ENCODE measurements around the gene CENPW. TPM values are rescaled to one million over a fixed set of nuclear protein-coding genes. Genes with fewer than 3 reads are reported as not detected.

The CENPW gene
- total RNA-seq, 1 experiment from 2014 or later: 90.4 TPM

DNA sequence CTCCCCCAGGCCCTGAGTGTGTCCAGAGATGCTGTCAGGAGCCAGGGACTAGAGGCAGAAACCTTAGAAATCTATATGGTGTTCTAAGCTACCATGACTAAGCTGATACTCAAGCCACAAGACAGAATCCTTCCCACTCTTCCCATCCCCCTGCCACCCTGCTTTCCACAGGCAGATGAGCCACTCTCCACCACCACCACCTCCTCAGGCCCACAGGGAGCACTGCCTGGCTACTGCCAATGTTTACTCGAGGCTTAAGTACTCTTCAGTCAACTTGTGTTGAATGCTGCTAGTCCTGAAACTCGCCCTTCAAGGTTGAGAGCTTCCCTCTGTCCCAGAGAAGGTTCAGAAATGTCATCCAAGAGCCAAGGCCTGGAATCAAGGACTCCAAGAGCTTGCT lies 56.2 kb downstream of the CENPW start:
- Mint-ChIP-seq H3K27me3 (ENCODE audit: low read depth) (no peaks in the 10 kb centered on the region), H3K36me3 (no peaks in the 10 kb centered on the region), H3K4me1 (no peaks in the 10 kb centered on the region), H3K27ac (peak overlapping the region; percentile 21; the same call in 1 of the 2 replicates), H3K4me3 (no peak overlapping the region), H3K9me3 (no peaks in the 10 kb centered on the region)
- ATAC-seq (no peak), DNase-seq (ENCODE audit: low spot score) (no peak)
- ChIA-PET CTCF (no interaction called here), POLR2A (no interaction called here)
- TF ChIP-seq, protein P1, sequence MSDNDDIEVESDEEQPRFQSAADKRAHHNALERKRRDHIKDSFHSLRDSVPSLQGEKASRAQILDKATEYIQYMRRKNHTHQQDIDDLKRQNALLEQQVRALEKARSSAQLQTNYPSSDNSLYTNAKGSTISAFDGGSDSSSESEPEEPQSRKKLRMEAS (CRISPR knock-in tag; IDR thresholded peaks at IDR 0.05): no peak
- TF ChIP-seq RELA (CRISPR knock-in tag; IDR thresholded peaks at IDR 0.05; ENCODE audit: borderline replicate concordance): no peak
- TF ChIP-seq IRF2 (CRISPR knock-in tag; IDR thresholded peaks at IDR 0.05; ENCODE audit: borderline replicate concordance, low read depth): no peak
- no peak for TF ChIP-seq PRRX2 (CRISPR knock-in tag; IDR thresholded peaks at IDR 0.05)
- TF ChIP-seq TCF7 (CRISPR knock-in tag; IDR thresholded peaks at IDR 0.05; ENCODE audit: low read depth): no peak
- no peak for TF ChIP-seq ZNF317 (CRISPR knock-in tag; IDR thresholded peaks at IDR 0.05; ENCODE audit: borderline replicate concordance, low read depth)
- TF ChIP-seq ZBTB21 (CRISPR knock-in tag; IDR thresholded peaks at IDR 0.05; ENCODE audit: borderline replicate concordance): no peak
- no peak for TF ChIP-seq ETV6 (CRISPR knock-in tag; IDR thresholded peaks at IDR 0.05)
- TF ChIP-seq SMAD4 (CRISPR knock-in tag; IDR thresholded peaks at IDR 0.05): no peak
- TF ChIP-seq NR3C1 (CRISPR knock-in tag; conservative IDR thresholded peaks at IDR 0.05; ENCODE audit: low read depth): no peak
- TF ChIP-seq, protein P2, sequence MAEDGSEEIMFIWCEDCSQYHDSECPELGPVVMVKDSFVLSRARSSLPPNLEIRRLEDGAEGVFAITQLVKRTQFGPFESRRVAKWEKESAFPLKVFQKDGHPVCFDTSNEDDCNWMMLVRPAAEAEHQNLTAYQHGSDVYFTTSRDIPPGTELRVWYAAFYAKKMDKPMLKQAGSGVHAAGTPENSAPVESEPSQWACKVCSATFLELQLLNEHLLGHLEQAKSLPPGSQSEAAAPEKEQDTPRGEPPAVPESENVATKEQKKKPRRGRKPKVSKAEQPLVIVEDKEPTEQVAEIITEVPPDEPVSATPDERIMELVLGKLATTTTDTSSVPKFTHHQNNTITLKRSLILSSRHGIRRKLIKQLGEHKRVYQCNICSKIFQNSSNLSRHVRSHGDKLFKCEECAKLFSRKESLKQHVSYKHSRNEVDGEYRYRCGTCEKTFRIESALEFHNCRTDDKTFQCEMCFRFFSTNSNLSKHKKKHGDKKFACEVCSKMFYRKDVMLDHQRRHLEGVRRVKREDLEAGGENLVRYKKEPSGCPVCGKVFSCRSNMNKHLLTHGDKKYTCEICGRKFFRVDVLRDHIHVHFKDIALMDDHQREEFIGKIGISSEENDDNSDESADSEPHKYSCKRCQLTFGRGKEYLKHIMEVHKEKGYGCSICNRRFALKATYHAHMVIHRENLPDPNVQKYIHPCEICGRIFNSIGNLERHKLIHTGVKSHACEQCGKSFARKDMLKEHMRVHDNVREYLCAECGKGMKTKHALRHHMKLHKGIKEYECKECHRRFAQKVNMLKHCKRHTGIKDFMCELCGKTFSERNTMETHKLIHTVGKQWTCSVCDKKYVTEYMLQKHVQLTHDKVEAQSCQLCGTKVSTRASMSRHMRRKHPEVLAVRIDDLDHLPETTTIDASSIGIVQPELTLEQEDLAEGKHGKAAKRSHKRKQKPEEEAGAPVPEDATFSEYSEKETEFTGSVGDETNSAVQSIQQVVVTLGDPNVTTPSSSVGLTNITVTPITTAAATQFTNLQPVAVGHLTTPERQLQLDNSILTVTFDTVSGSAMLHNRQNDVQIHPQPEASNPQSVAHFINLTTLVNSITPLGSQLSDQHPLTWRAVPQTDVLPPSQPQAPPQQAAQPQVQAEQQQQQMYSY (CRISPR knock-in tag; IDR thresholded peaks at IDR 0.05): no peak
- TF ChIP-seq, protein P3, sequence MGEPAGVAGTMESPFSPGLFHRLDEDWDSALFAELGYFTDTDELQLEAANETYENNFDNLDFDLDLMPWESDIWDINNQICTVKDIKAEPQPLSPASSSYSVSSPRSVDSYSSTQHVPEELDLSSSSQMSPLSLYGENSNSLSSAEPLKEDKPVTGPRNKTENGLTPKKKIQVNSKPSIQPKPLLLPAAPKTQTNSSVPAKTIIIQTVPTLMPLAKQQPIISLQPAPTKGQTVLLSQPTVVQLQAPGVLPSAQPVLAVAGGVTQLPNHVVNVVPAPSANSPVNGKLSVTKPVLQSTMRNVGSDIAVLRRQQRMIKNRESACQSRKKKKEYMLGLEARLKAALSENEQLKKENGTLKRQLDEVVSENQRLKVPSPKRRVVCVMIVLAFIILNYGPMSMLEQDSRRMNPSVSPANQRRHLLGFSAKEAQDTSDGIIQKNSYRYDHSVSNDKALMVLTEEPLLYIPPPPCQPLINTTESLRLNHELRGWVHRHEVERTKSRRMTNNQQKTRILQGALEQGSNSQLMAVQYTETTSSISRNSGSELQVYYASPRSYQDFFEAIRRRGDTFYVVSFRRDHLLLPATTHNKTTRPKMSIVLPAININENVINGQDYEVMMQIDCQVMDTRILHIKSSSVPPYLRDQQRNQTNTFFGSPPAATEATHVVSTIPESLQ (CRISPR knock-in tag; IDR thresholded peaks at IDR 0.05): no peak
- TF ChIP-seq, protein P4, sequence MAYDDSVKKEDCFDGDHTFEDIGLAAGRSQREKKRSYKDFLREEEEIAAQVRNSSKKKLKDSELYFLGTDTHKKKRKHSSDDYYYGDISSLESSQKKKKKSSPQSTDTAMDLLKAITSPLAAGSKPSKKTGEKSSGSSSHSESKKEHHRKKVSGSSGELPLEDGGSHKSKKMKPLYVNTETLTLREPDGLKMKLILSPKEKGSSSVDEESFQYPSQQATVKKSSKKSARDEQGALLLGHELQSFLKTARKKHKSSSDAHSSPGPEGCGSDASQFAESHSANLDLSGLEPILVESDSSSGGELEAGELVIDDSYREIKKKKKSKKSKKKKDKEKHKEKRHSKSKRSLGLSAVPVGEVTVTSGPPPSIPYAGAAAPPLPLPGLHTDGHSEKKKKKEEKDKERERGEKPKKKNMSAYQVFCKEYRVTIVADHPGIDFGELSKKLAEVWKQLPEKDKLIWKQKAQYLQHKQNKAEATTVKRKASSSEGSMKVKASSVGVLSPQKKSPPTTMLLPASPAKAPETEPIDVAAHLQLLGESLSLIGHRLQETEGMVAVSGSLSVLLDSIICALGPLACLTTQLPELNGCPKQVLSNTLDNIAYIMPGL (CRISPR knock-in tag; IDR thresholded peaks at IDR 0.05): no peak
- no peak for TF ChIP-seq NFATC4 (CRISPR knock-in tag; IDR thresholded peaks at IDR 0.05)
- TF ChIP-seq CREM (CRISPR knock-in tag; IDR thresholded peaks at IDR 0.05): no peak
- TF ChIP-seq, protein P5, sequence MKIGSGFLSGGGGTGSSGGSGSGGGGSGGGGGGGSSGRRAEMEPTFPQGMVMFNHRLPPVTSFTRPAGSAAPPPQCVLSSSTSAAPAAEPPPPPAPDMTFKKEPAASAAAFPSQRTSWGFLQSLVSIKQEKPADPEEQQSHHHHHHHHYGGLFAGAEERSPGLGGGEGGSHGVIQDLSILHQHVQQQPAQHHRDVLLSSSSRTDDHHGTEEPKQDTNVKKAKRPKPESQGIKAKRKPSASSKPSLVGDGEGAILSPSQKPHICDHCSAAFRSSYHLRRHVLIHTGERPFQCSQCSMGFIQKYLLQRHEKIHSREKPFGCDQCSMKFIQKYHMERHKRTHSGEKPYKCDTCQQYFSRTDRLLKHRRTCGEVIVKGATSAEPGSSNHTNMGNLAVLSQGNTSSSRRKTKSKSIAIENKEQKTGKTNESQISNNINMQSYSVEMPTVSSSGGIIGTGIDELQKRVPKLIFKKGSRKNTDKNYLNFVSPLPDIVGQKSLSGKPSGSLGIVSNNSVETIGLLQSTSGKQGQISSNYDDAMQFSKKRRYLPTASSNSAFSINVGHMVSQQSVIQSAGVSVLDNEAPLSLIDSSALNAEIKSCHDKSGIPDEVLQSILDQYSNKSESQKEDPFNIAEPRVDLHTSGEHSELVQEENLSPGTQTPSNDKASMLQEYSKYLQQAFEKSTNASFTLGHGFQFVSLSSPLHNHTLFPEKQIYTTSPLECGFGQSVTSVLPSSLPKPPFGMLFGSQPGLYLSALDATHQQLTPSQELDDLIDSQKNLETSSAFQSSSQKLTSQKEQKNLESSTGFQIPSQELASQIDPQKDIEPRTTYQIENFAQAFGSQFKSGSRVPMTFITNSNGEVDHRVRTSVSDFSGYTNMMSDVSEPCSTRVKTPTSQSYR (CRISPR knock-in tag; IDR thresholded peaks at IDR 0.05): no peak
- TF ChIP-seq FOXJ3 (CRISPR knock-in tag; IDR thresholded peaks at IDR 0.05; ENCODE audit: borderline replicate concordance): no peak

All from WTC11 (cell line).